B cell (primary cell): Measurements from ENCODE around the gene TFF3. TPM values are rescaled to one million over a fixed set of nuclear protein-coding genes. Genes with fewer than 3 reads are reported as not detected.

Experiments
- ATAC-seq: fragments of 200-7000 bp; cut with Tn5 transposase; one replicate; pipeline ENCODE4 v1.10.0; 2021; ENCODE audit warnings: low read depth, mild to moderate bottlenecking, moderate number of reproducible peaks, moderate library complexity
- CTCF ChIA-PET: fragments of 350-600 bp; sonication (Branson Sonifier 250); formaldehyde crosslinking; loops from one replicate; lab custom pipeline; 2021; ENCODE audit warnings: antibody characterized with exemption, inconsistent platforms; lab: Charles Lee
- POLR2A ChIA-PET: fragments of 350-600 bp; sonication (Branson Sonifier 250); formaldehyde crosslinking; loops from one replicate; lab custom pipeline; 2021; ENCODE audit warnings: antibody characterized with exemption; lab: Charles Lee
- DNase-seq: peaks from one replicate; pipeline ENCODE4 v3.0.0; 2013
- H2AFZ ChIP-seq: 2 replicates; pipeline ENCODE4 v1.6.1; 2012; ENCODE audit warnings: mild to moderate bottlenecking, low read depth, low read length; ENCODE audit not compliant: insufficient read depth, poor library complexity, severe bottlenecking
- H3K27ac ChIP-seq, 2 donors: 1 replicate in 1 of 2; 2 replicates in 1 of 2; pipeline ENCODE4 v1.5.1; 2012 to 2013; ENCODE audit warnings: low read length in 2 of 2, mild to moderate bottlenecking in 2 of 2, moderate library complexity in 1 of 2
- H3K27me3 ChIP-seq, 4 experiments: fragments of 200-600 bp in 1 of 4; sonication (generic) in 1 of 4; replicated peaks in 1 of 4; 1 replicate in 2 of 4; 2 replicates in 2 of 4; pipeline versions ENCODE4 v1.6.1 to v1.7.0; 2013 to 2016; ENCODE audit warnings: low read length in 3 of 4, mild to moderate bottlenecking in 2 of 4, mixed read lengths in 1 of 4, moderate library complexity in 1 of 4; ENCODE audit not compliant: insufficient read depth in 4 of 4, control insufficient read depth in 3 of 4; ENCODE audit errors: control extremely low read depth in 1 of 4
- H3K36me3 ChIP-seq, 2 experiments: replicated peaks in 1 of 2; 1 replicate in 1 of 2; 2 replicates in 1 of 2; pipeline versions ENCODE4 v1.6.1 to v1.7.1; 2013; ENCODE audit warnings: low read length in 1 of 2; ENCODE audit not compliant: insufficient read depth in 2 of 2, control insufficient read depth in 1 of 2; ENCODE audit errors: control extremely low read depth in 1 of 2, extremely low read depth in 1 of 2
- H3K4me1 ChIP-seq, 2 donors: fragments of 200-600 bp in 1 of 2; sonication (generic) in 1 of 2; 1 replicate in 1 of 2; 2 replicates in 1 of 2; pipeline versions ENCODE4 v1.5.1 to v1.6.1; 2013 to 2017; ENCODE audit warnings: low read length in 2 of 2; ENCODE audit not compliant: control insufficient read depth in 2 of 2, insufficient read depth in 2 of 2
- H3K4me2 ChIP-seq: replicated peaks from 2 replicates; pipeline ENCODE3; 2012; ENCODE audit warnings: mild to moderate bottlenecking, low read depth, low read length; ENCODE audit not compliant: poor library complexity, severe bottlenecking
- H3K4me3 ChIP-seq, 5 experiments: fragments of 200-600 bp in 1 of 5; sonication (generic) in 1 of 5; 1 replicate in 3 of 5; 2 replicates in 2 of 5; pipeline versions ENCODE4 v1.5.1 to v1.7.0; 2011 to 2016; ENCODE audit warnings: low read length in 4 of 5, mild to moderate bottlenecking in 4 of 5, low read depth in 2 of 5, control low read depth in 1 of 5, moderate library complexity in 1 of 5; ENCODE audit not compliant: insufficient read depth in 1 of 5; ENCODE audit errors: control extremely low read depth in 1 of 5, extremely low read depth in 1 of 5
- H3K79me2 ChIP-seq: fragments of 200-600 bp; sonication (generic); one replicate; pipeline ENCODE4 v1.6.0; 2016; ENCODE audit warnings: low read length; ENCODE audit not compliant: control insufficient read depth, insufficient read depth
- H3K9ac ChIP-seq: fragments of 200-600 bp; sonication (generic); 2 replicates; pipeline ENCODE4 v1.6.1; 2017; ENCODE audit warnings: mild to moderate bottlenecking, low read length, moderate library complexity
- H3K9me3 ChIP-seq, 3 donors: one replicate each; pipeline versions ENCODE4 v1.6.1 to v1.7.1; 2013; ENCODE audit warnings: low read length in 2 of 3; ENCODE audit not compliant: control insufficient read depth in 2 of 3, insufficient read depth in 1 of 3; ENCODE audit errors: control extremely low read depth in 1 of 3
- H4K20me1 ChIP-seq: 2 replicates; pipeline ENCODE4 v1.6.0; 2012; ENCODE audit warnings: mild to moderate bottlenecking, low read length; ENCODE audit not compliant: insufficient read depth, control insufficient read depth, poor library complexity, severe bottlenecking
- H3K27ac Mint-ChIP-seq: one replicate; pipeline ENCODE4 v1.8.0; 2021; ENCODE audit warnings: mixed read lengths
- H3K27me3 Mint-ChIP-seq: one replicate; pipeline ENCODE4 v1.8.0; 2021; ENCODE audit warnings: mixed read lengths
- H3K4me1 Mint-ChIP-seq: one replicate; pipeline ENCODE4 v1.8.0; 2021; ENCODE audit warnings: mixed read lengths
- H3K4me3 Mint-ChIP-seq: one replicate; pipeline ENCODE4 v1.8.0; 2021; ENCODE audit warnings: mixed read lengths
- H3K9me3 Mint-ChIP-seq: one replicate; pipeline ENCODE4 v1.8.0; 2022; ENCODE audit warnings: mixed read lengths; ENCODE audit not compliant: insufficient read depth
- CTCF ChIP-seq: fragments of 200-600 bp; IDR thresholded peaks from one replicate; pipeline ENCODE4 v1.8.0; 2022; ENCODE audit warnings: antibody characterized with exemption, mild to moderate bottlenecking
- EZH2 ChIP-seq: IDR thresholded peaks from 2 replicates; pipeline ENCODE4 v1.6.1; 2012; ENCODE audit warnings: borderline replicate concordance, low read depth, mild to moderate bottlenecking, moderate library complexity, low read length; ENCODE audit not compliant: insufficient read depth, poor library complexity, severe bottlenecking
- WGBS: methylation state at CpG from one replicate; pipeline ENCODE4 v1.1.5; 2013; ENCODE audit warnings: missing lambda C conversion rate; ENCODE audit not compliant: insufficient coverage; 5-methylcytosine and 5-hydroxymethylcytosine counted together
- intact Hi-C: fragments of 100-400 bp; cut with micrococcal nuclease; formaldehyde crosslinking; loops from one replicate; pipeline ENCODE4 v1.10.0; 2022
- polyA plus RNA-seq: library from polyadenylated mRNA; depleted of rRNA; stranded (reverse); fragments of >200 nt; gene quantifications from 2 replicates; pipeline ENCODE4 v1.2.3, GENCODE V29; 2012
- total RNA-seq, 2 donors: library from RNA; stranded (reverse); fragments of 120-200 nt in 1 of 2; gene quantifications; 1 replicate in 1 of 2; 2 replicates in 1 of 2; pipeline versions ENCODE4 v1.2.3 to v1.2.4, GENCODE V29; 2013 to 2022

TFF3 gene
- total and polyA plus RNA-seq, 2 donors (not counting 1 experiment from before 2014, with no cell fraction given) = not detected

DNA sequence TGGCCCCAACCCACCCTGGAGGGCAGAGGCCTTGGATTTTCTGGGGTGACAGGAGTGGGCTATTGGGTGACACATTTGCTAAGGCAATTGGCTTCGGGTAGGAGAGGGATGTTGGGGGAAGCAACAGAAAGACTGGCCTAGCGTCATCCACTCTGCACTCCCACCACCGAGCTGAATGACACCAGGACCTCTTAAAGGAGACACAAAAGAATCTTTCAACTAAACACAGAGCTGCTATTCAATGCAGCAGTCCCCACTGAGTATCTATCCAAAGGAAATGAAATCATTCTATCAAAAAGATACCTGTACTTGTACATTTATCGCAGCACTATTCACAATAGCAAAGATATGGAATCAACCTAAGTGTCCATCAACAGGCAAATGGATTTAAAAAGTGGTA, 29.4 kb upstream of the TFF3 start:
- WGBS = no CpG with 5 or more reads among the region's 4 CpGs
- POLR2A ChIA-PET = no interaction called here
- CTCF ChIA-PET = no interaction called here

DNA sequence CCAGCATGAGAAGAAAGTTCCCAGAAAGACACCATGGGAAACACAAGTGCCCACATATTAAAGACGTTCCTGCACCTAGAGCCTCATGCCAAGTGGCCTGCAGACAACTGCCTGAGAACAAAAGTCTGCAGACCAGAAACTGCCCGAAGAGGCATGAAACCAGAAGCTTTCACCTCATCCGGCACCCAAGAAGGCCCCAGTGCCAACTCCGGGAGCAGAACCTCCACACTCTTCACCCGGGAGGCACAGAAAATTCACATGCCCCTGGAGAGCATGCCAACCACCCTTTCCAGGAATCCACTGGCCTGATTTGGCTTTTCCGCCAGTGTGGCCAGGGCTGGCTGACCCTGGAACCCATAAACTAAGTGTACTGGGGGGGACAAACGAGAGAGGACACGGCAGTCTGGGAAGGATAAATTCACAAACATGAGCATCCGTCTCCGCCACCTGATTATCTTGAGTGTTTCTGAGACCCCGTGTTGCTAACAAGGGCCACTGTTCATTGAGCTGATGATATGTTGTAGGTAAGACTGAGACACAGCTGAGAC, 28.8 kb upstream of the TFF3 start:
- Histone ChIP-seq H3K79me2 (no peaks in the 10 kb centered on the region), H4K20me1 (no peaks in the 10 kb centered on the region), H3K4me2 (no peak overlapping the region), H3K9me3 (no peaks in the 10 kb centered on the region), H3K27ac (no peak overlapping the region), H3K27me3 (peaks cover 0 to 7% (median 1%) of the 10 kb centered on the region in 4 experiments), H3K36me3 (no peaks in the 10 kb centered on the region), H3K4me3 (no peak overlapping the region), H3K4me1 (no peaks in the 10 kb centered on the region), H3K9ac (no peak overlapping the region), H2AFZ (no peak overlapping the region)
- no peak for DNase-seq
- Mint-ChIP-seq H3K4me3 (no peak overlapping the region), H3K27ac (no peak overlapping the region), H3K27me3 (no peaks in the 10 kb centered on the region), H3K9me3 (no peaks in the 10 kb centered on the region), H3K4me1 (no peaks in the 10 kb centered on the region)
- CTCF ChIA-PET = no interaction called here
- intact Hi-C loops = no loop called here
- TF ChIP-seq CTCF = no peak
- no peak for TF ChIP-seq EZH2
- 86% methylated on average over 10 of the region's 11 CpGs for WGBS
- ATAC-seq = no peak
- POLR2A ChIA-PET = no interaction called here

More for the DNA sequence above, 29.4 kb upstream of the TFF3 start:
- no peak overlapping the region for H3K4me3 Mint-ChIP-seq
- DNase-seq (no peak), ATAC-seq (no peak)
- no peaks in the 10 kb centered on the region for H3K9me3 Mint-ChIP-seq
- Histone ChIP-seq H3K27ac (no peak overlapping the region), H3K36me3 (no peaks in the 10 kb centered on the region), H4K20me1 (no peaks in the 10 kb centered on the region), H3K79me2 (no peaks in the 10 kb centered on the region), H3K27me3 (peaks cover 0 to 7% (median 1%) of the 10 kb centered on the region in 4 experiments), H3K9ac (no peak overlapping the region), H3K4me2 (no peak overlapping the region), H2AFZ (no peak overlapping the region), H3K9me3 (no peaks in the 10 kb centered on the region), H3K4me1 (no peaks in the 10 kb centered on the region), H3K4me3 (no peak overlapping the region)
- intact Hi-C loops = no loop called here
- H3K27me3 Mint-ChIP-seq = no peaks in the 10 kb centered on the region
- H3K27ac Mint-ChIP-seq = no peak overlapping the region
- TF ChIP-seq EZH2 = no peak
- TF ChIP-seq CTCF = no peak
- no peaks in the 10 kb centered on the region for H3K4me1 Mint-ChIP-seq
